ENCODE measurements around the gene FDX2. TPM values are rescaled to one million over a fixed set of nuclear protein-coding genes. Genes with fewer than 3 reads are reported as not detected.

FDX2 gene
- total and polyA plus RNA-seq, 2 experiments from 2014 or later = 28.7 to 35.0 TPM

DNA sequence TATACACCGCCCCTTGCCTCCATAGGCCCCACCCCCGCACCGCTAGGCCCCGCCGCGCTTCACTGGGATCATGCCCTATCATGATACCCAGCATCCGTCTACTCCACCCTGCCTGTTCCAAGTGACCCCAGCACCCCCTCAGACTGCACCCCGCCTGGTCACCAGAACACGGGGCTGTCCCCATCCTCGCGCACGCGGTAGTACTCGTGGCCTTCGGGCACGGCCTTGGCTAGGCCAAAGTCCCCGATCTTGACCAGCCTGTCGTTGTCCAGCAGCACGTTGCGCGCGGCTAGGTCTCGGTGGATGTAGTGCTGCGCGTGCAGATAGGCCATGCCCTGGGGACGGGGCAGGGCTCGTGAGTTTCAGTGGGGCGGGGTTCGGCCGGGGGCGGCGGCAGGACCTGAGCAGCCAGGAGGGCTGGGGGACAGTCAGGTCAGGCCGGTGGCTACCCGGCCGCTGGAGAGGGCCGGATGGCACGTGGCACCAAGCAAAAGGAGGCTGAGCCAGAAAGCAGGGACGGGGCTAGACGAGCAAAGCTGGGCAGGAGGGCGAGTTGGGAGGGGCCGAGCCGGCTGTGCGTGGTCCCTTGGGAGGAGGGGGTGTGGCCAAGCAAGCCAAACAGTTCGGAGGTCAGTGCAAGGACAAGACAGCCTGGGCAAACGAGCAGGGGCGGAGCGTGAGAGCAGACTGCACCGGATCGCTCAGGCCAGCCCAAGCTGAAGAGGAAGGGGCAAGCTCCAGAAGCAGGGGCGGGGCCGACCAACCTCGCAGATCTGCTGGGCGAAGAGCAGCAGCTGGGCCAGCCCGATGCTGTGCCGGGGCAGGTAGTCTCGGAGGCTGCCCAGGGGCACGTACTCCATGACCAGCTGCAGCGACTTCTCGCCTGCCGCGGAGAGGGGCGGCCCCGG lies 37.2 kb upstream of the FDX2 start (continued):
- TF ChIP-seq, protein P1, sequence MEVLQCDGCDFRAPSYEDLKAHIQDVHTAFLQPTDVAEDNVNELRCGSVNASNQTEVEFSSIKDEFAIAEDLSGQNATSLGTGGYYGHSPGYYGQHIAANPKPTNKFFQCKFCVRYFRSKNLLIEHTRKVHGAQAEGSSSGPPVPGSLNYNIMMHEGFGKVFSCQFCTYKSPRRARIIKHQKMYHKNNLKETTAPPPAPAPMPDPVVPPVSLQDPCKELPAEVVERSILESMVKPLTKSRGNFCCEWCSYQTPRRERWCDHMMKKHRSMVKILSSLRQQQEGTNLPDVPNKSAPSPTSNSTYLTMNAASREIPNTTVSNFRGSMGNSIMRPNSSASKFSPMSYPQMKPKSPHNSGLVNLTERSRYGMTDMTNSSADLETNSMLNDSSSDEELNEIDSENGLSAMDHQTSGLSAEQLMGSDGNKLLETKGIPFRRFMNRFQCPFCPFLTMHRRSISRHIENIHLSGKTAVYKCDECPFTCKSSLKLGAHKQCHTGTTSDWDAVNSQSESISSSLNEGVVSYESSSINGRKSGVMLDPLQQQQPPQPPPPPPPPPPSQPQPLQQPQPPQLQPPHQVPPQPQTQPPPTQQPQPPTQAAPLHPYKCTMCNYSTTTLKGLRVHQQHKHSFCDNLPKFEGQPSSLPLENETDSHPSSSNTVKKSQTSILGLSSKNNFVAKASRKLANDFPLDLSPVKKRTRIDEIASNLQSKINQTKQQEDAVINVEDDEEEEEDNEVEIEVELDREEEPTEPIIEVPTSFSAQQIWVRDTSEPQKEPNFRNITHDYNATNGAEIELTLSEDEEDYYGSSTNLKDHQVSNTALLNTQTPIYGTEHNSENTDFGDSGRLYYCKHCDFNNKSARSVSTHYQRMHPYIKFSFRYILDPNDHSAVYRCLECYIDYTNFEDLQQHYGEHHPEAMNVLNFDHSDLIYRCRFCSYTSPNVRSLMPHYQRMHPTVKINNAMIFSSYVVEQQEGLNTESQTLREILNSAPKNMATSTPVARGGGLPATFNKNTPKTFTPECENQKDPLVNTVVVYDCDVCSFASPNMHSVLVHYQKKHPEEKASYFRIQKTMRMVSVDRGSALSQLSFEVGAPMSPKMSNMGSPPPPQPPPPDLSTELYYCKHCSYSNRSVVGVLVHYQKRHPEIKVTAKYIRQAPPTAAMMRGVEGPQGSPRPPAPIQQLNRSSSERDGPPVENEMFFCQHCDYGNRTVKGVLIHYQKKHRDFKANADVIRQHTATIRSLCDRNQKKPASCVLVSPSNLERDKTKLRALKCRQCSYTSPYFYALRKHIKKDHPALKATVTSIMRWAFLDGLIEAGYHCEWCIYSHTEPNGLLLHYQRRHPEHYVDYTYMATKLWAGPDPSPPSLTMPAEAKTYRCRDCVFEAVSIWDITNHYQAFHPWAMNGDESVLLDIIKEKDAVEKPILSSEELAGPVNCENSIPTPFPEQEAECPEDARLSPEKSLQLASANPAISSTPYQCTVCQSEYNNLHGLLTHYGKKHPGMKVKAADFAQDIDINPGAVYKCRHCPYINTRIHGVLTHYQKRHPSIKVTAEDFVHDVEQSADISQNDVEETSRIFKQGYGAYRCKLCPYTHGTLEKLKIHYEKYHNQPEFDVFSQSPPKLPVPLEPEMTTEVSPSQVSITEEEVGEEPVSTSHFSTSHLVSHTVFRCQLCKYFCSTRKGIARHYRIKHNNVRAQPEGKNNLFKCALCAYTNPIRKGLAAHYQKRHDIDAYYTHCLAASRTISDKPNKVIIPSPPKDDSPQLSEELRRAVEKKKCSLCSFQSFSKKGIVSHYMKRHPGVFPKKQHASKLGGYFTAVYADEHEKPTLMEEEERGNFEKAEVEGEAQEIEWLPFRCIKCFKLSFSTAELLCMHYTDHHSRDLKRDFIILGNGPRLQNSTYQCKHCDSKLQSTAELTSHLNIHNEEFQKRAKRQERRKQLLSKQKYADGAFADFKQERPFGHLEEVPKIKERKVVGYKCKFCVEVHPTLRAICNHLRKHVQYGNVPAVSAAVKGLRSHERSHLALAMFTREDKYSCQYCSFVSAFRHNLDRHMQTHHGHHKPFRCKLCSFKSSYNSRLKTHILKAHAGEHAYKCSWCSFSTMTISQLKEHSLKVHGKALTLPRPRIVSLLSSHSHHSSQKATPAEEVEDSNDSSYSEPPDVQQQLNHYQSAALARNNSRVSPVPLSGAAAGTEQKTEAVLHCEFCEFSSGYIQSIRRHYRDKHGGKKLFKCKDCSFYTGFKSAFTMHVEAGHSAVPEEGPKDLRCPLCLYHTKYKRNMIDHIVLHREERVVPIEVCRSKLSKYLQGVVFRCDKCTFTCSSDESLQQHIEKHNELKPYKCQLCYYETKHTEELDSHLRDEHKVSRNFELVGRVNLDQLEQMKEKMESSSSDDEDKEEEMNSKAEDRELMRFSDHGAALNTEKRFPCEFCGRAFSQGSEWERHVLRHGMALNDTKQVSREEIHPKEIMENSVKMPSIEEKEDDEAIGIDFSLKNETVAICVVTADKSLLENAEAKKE (CRISPR knock-in tag; IDR thresholded peaks at IDR 0.05) = no peak

DNA sequence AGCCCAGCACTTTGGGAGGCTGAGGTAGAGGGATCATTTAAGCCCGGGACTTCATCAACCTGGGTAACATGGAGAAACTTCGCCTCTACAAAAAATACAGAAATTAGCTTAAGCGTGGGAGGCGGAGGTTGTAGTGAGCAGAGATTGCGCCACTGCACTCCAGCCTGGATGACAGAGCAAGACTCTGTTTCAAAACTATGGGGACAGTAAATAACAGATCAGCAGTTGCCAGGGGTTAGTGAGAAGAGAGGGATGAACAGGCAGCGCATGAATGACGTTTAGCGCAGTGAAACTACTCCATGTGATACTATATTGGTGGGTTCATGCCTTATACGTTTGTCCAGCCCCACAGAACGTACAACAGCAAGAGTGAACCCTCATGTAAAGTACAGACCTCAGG lies 30.7 kb upstream of the FDX2 start:
- Mint-ChIP-seq H3K36me3 (ENCODE audit: low read depth) (0 out of 3 replicates have a peak, but pooled peaks cover 4% of the 10 kb centered on the region), H3K27ac (no peak overlapping the region), H3K27me3 (ENCODE audit: insufficient read depth, low read depth, poor library complexity) (peaks cover 9% of the 10 kb centered on the region), H3K4me1 (no peaks in the 10 kb centered on the region), H3K4me3 (no peak overlapping the region), H3K9me3 (no peaks in the 10 kb centered on the region; the same call in 2 of the 3 replicates)
- H3K36me3 ChIP-seq (ENCODE audit: insufficient read depth) = no peaks in the 10 kb centered on the region
- DNase-seq (ENCODE audit: low spot score) (no peak), ATAC-seq (no peak)
- no peaks in the 10 kb centered on the region for H4K20me1 ChIP-seq (replicated peaks; ENCODE audit: insufficient read depth)
- no peaks in the 10 kb centered on the region for H3K79me2 ChIP-seq (replicated peaks; ENCODE audit: insufficient read depth)
- H3K9me2 ChIP-seq (ENCODE audit: insufficient read depth) = no peaks in the 10 kb centered on the region
- H3K27me3 ChIP-seq (ENCODE audit: insufficient read depth) = no peaks in the 10 kb centered on the region
- H2AFZ ChIP-seq = no peak overlapping the region
- H3F3A ChIP-seq (replicated peaks; ENCODE audit: low read depth) = no peaks in the 10 kb centered on the region
- H3K4me1 ChIP-seq (ENCODE audit: insufficient read depth) = no peaks in the 10 kb centered on the region
- no peak overlapping the region for H3K4me3 ChIP-seq
- H3K27ac ChIP-seq (ENCODE audit: low read depth) = no peak overlapping the region
- H3K4me2 ChIP-seq = no peak overlapping the region
- TF ChIP-seq EZH2 (IDR thresholded peaks at IDR 0.05; ENCODE audit: low read depth, unreplicated experiment) (no peak), ZNF331 (CRISPR knock-in tag; IDR thresholded peaks at IDR 0.05; ENCODE audit: low read depth) (no peak), NANOG (IDR thresholded peaks at IDR 0.05; ENCODE audit: borderline replicate concordance) (no peak), POLR2AphosphoS5 (IDR thresholded peaks at IDR 0.05; ENCODE audit: low read depth) (no peak), CREB1 (CRISPR knock-in tag; IDR thresholded peaks at IDR 0.05; ENCODE audit: low read depth) (no peak), ZNF114 (CRISPR knock-in tag; IDR thresholded peaks at IDR 0.05) (no peak), EZH2phosphoT487 (IDR thresholded peaks at IDR 0.05; ENCODE audit: unreplicated experiment) (no peak), JUNB (IDR thresholded peaks at IDR 0.05; ENCODE audit: unreplicated experiment) (no peak)
- TF ChIP-seq, protein P2, sequence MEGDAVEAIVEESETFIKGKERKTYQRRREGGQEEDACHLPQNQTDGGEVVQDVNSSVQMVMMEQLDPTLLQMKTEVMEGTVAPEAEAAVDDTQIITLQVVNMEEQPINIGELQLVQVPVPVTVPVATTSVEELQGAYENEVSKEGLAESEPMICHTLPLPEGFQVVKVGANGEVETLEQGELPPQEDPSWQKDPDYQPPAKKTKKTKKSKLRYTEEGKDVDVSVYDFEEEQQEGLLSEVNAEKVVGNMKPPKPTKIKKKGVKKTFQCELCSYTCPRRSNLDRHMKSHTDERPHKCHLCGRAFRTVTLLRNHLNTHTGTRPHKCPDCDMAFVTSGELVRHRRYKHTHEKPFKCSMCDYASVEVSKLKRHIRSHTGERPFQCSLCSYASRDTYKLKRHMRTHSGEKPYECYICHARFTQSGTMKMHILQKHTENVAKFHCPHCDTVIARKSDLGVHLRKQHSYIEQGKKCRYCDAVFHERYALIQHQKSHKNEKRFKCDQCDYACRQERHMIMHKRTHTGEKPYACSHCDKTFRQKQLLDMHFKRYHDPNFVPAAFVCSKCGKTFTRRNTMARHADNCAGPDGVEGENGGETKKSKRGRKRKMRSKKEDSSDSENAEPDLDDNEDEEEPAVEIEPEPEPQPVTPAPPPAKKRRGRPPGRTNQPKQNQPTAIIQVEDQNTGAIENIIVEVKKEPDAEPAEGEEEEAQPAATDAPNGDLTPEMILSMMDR (conservative IDR thresholded peaks at IDR 0.05; ENCODE audit: low read depth in 2 of 2) = no peak
- TF ChIP-seq, protein P3, sequence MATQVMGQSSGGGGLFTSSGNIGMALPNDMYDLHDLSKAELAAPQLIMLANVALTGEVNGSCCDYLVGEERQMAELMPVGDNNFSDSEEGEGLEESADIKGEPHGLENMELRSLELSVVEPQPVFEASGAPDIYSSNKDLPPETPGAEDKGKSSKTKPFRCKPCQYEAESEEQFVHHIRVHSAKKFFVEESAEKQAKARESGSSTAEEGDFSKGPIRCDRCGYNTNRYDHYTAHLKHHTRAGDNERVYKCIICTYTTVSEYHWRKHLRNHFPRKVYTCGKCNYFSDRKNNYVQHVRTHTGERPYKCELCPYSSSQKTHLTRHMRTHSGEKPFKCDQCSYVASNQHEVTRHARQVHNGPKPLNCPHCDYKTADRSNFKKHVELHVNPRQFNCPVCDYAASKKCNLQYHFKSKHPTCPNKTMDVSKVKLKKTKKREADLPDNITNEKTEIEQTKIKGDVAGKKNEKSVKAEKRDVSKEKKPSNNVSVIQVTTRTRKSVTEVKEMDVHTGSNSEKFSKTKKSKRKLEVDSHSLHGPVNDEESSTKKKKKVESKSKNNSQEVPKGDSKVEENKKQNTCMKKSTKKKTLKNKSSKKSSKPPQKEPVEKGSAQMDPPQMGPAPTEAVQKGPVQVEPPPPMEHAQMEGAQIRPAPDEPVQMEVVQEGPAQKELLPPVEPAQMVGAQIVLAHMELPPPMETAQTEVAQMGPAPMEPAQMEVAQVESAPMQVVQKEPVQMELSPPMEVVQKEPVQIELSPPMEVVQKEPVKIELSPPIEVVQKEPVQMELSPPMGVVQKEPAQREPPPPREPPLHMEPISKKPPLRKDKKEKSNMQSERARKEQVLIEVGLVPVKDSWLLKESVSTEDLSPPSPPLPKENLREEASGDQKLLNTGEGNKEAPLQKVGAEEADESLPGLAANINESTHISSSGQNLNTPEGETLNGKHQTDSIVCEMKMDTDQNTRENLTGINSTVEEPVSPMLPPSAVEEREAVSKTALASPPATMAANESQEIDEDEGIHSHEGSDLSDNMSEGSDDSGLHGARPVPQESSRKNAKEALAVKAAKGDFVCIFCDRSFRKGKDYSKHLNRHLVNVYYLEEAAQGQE (IDR thresholded peaks at IDR 0.05; ENCODE audit: unreplicated experiment) = no peak
- TF ChIP-seq, protein P4, sequence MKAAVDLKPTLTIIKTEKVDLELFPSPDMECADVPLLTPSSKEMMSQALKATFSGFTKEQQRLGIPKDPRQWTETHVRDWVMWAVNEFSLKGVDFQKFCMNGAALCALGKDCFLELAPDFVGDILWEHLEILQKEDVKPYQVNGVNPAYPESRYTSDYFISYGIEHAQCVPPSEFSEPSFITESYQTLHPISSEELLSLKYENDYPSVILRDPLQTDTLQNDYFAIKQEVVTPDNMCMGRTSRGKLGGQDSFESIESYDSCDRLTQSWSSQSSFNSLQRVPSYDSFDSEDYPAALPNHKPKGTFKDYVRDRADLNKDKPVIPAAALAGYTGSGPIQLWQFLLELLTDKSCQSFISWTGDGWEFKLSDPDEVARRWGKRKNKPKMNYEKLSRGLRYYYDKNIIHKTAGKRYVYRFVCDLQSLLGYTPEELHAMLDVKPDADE (IDR thresholded peaks at IDR 0.05) = no peak
